ENCODE data around the gene LAYN. TPM values are rescaled to one million over a fixed set of nuclear protein-coding genes. Genes with fewer than 3 reads are reported as not detected.

The LAYN gene
- total and polyA plus RNA-seq, 2 donors (not counting 3 experiments of a cell fraction or from before 2014, with no cell fraction given): 0.92 to 2.2 TPM

DNA sequence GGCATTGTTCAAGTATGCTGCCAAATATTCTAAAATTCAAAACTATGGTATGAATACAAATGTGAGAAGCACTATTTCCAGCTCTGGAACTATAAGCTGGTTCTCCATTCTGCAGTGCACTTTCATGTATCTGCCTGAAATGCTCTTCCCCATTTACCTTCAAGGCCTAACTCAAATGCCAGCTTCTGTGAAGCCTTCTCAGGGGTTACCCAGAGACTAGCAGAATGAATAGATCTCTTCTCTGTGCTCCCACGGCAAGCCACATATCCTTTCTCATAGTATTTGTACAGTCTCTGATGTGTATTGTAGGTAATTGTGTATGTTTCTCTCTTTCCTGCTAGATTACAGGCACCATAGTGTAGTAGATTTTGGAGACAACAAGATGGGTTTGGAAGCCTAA lies 21.9 kb upstream of the LAYN start:
- no peaks in the 10 kb centered on the region for H3K9me1 ChIP-seq (replicated peaks; ENCODE audit: control insufficient read depth, extremely low read depth, insufficient read depth, low read length)
- H3K36me3 ChIP-seq (ENCODE audit: control insufficient read depth in 2 of 2, extremely low read depth in 1 of 2, insufficient read depth in 2 of 2, low read length in 2 of 2): no peaks in the 10 kb centered on the region
- H3K27me3 ChIP-seq (ENCODE audit: control insufficient read depth in 2 of 2, insufficient read depth in 2 of 2, low read length in 2 of 2): peaks cover 9 to 19% of the 10 kb centered on the region in 2 experiments
- no peaks in the 10 kb centered on the region for H3K9me3 ChIP-seq (replicated peaks; ENCODE audit: control insufficient read depth, insufficient read depth, low read length)
- dilution Hi-C loops (cut with MboI; ENCODE audit: extremely low pct_ligation_motif_present, low sequenced_read_pairs): no loop called here
- H3K4me3 ChIP-seq (replicated peaks in 1 of 3; ENCODE audit: insufficient read depth in 1 of 3, low read depth in 1 of 3, low read length in 3 of 3): no peak overlapping the region
- no peaks in the 10 kb centered on the region for H3K79me2 ChIP-seq (ENCODE audit: control insufficient read depth, insufficient read depth, low read length)
- POLR2A ChIA-PET: no interaction called here
- no peak for TF ChIP-seq POLR2AphosphoS5 (IDR thresholded peaks at IDR 0.05; ENCODE audit: insufficient read depth, low read depth, low read length)
- TF ChIP-seq CTCF (IDR thresholded peaks at IDR 0.05; ENCODE audit: extremely low read depth in 1 of 2, insufficient read depth in 1 of 2, low read depth in 1 of 2, low read length in 2 of 2): no peak
- TF ChIP-seq, protein P1, sequence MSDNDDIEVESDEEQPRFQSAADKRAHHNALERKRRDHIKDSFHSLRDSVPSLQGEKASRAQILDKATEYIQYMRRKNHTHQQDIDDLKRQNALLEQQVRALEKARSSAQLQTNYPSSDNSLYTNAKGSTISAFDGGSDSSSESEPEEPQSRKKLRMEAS (IDR thresholded peaks at IDR 0.05; ENCODE audit: insufficient read depth, insufficient read length): no peak
- TF ChIP-seq FOS (IDR thresholded peaks at IDR 0.05; ENCODE audit: borderline replicate concordance, insufficient read depth, low read length): no peak
- no peak for TF ChIP-seq POLR2A (IDR thresholded peaks at IDR 0.05; ENCODE audit: low read depth, low read length)
- no peak for TF ChIP-seq GATA2 (IDR thresholded peaks at IDR 0.05; ENCODE audit: insufficient read depth, insufficient read length, low read depth, low read length)
- no peak for TF ChIP-seq JUN (IDR thresholded peaks at IDR 0.05; ENCODE audit: borderline replicate concordance, insufficient read depth, insufficient read length, low read depth)
- TF ChIP-seq MYC (IDR thresholded peaks at IDR 0.05; ENCODE audit: low read depth, low read length): no peak
- no peak for TF ChIP-seq EZH2 (IDR thresholded peaks at IDR 0.05; ENCODE audit: borderline replicate concordance, low read depth, low read length, severe bottlenecking)
- no peak overlapping the region for H3K27ac ChIP-seq (ENCODE audit: insufficient read depth, low read depth, low read length)
- H4K20me1 ChIP-seq (replicated peaks; ENCODE audit: control insufficient read depth, extremely low read depth, insufficient read depth, low read length): no peaks in the 10 kb centered on the region
- CTCF ChIA-PET: no interaction called here
- no peak overlapping the region for H3K4me2 ChIP-seq (ENCODE audit: insufficient read depth, low read length)
- no TSS peak for BruUV-seq (replicated peaks)
- H2AFZ ChIP-seq (ENCODE audit: low read depth, low read length): no peak overlapping the region
- intact Hi-C loops (cut with micrococcal nuclease): no loop called here
- H3K4me1 ChIP-seq (ENCODE audit: control insufficient read depth, extremely low read depth, insufficient read depth, low read length): no peaks in the 10 kb centered on the region
- no peak for FAIRE-seq
- H3K9ac ChIP-seq (replicated peaks; ENCODE audit: extremely low read depth, insufficient read depth, low read length): no peak overlapping the region
- DNase-seq (ENCODE audit: low read depth, low spot score): no peak
